Measurements from ENCODE around the gene GSTO1. TPM values are rescaled to one million over a fixed set of nuclear protein-coding genes. Genes with fewer than 3 reads are reported as not detected.
A peak's percentile ranks its signal among the peaks of the same experiment; 100 is the strongest.

Gene GSTO1
- polyA plus RNA-seq, 1 donor from 2014 or later, result 101 TPM

DNA sequence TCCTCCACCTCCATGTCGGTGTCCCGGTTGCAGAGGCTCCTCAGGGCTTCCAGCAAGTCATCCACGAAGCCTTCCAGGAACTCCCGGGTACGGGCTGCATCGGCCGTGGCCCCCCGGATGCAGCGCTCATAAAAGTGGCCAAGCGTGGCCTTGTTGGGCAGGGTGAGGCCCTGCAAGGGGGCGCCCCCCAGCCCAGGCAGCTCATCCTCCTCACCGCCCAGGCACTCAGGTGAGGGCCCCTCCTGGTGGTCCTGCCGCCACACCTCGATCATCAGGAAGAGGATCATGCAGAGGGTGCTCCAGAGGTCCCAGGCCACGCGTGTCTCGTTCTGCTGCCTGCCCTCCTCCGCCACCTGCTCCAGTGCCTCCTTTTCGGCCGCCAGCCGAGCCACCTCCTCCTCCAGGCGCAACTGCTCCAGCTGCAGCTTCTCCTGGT, 60.8 kb downstream of the GSTO1 start:
- H3K27me3 Mint-ChIP-seq, result no peaks in the 10 kb centered on the region
- peak overlapping the region in 1 of 3 donors; percentile 23 for H3K27ac Mint-ChIP-seq
- no peak overlapping the region for H3K4me3 Mint-ChIP-seq
- H3K36me3 Mint-ChIP-seq, result peaks cover 1% of the 10 kb centered on the region
- no peaks in the 10 kb centered on the region for H3K9me3 Mint-ChIP-seq
- H3K4me1 Mint-ChIP-seq, result peaks cover 33 to 38% (median 38%) of the 10 kb centered on the region in 3 donors

- Mint-ChIP-seq H3K9me3 (no peaks in the 10 kb centered on the region), H3K4me1 (peaks cover 39 to 42% (median 42%) of the 10 kb centered on the region in 3 donors), H3K27me3 (no peaks in the 10 kb centered on the region), H3K4me3 (no peak overlapping the region), H3K36me3 (peaks cover 1% of the 10 kb centered on the region), H3K27ac (peak overlapping the region in 1 of 3 donors; percentile 23)
These were observed 61.8 kb downstream of the GSTO1 start for GRCh38 chr10:104316321-104317099.

Other genes with a start within 250 kb of the GSTO1 start
- not detected for gene COL17A1, start 169.0 kb upstream of the GSTO1 start, polyA plus RNA-seq
- 12.4 TPM for gene SFR1, start 132.7 kb upstream of the GSTO1 start, polyA plus RNA-seq
- not detected for gene CFAP43, start 22.5 kb upstream of the GSTO1 start, polyA plus RNA-seq
- 0.90 TPM for gene GSTO2, start 14.3 kb downstream of the GSTO1 start, polyA plus RNA-seq
- 22.8 TPM for gene ITPRIP, start 83.6 kb downstream of the GSTO1 start, polyA plus RNA-seq
- gene CFAP58, start 98.9 kb downstream of the GSTO1 start, polyA plus RNA-seq, result not detected